CD4-positive, alpha-beta memory T cell (primary cell): Measurements from ENCODE around the gene FAF1. TPM values are rescaled to one million over a fixed set of nuclear protein-coding genes. Genes with fewer than 3 reads are reported as not detected.

ENCODE experiments used
- CTCF ChIA-PET: fragments of 350-600 bp; sonication (Branson Sonifier 250); formaldehyde crosslinking; loops from one replicate; lab custom pipeline; 2021; ENCODE audit warnings: inconsistent platforms; ENCODE audit not compliant: partially characterized antibody; lab: Charles Lee
- POLR2A ChIA-PET: fragments of 350-600 bp; sonication (Branson Sonifier 250); formaldehyde crosslinking; loops from one replicate; lab custom pipeline; 2021; ENCODE audit not compliant: partially characterized antibody; lab: Charles Lee
- DNase-seq, 5 donors: peaks; one replicate each; pipeline versions ENCODE4 v3.0.0 to v3.0.0-alpha.2; 2020 to 2022; ENCODE audit warnings: mixed read lengths in 1 of 5
- H3K27ac ChIP-seq: one replicate; pipeline ENCODE4 v1.7.0; 2013; ENCODE audit warnings: low read depth, low read length
- H3K27me3 ChIP-seq: 2 replicates; pipeline ENCODE4 v1.7.0; 2013; ENCODE audit warnings: mild to moderate bottlenecking, low read length, moderate library complexity; ENCODE audit not compliant: insufficient read depth
- H3K36me3 ChIP-seq: 2 replicates; pipeline ENCODE4 v1.7.0; 2013; ENCODE audit warnings: mild to moderate bottlenecking, low read length, moderate library complexity; ENCODE audit not compliant: insufficient read depth
- H3K4me1 ChIP-seq: 2 replicates; pipeline ENCODE4 v1.7.0; 2013; ENCODE audit warnings: mild to moderate bottlenecking, low read length, moderate library complexity; ENCODE audit not compliant: insufficient read depth
- H3K4me3 ChIP-seq, 2 donors: one replicate each; pipeline ENCODE4 v1.7.0; 2013; ENCODE audit warnings: low read length in 2 of 2, mild to moderate bottlenecking in 1 of 2
- H3K9me3 ChIP-seq, 2 donors: one replicate each; pipeline ENCODE4 v1.7.0; 2013; ENCODE audit warnings: low read length in 2 of 2, control low read depth in 1 of 2; ENCODE audit not compliant: control insufficient read depth in 1 of 2
- H3K27ac Mint-ChIP-seq, 7 donors: one replicate each; pipeline ENCODE4 v1.8.0; 2020 to 2021; ENCODE audit warnings: mixed read lengths in 7 of 7, mild to moderate bottlenecking in 6 of 7, inconsistent platforms in 3 of 7, moderate library complexity in 3 of 7
- H3K27me3 Mint-ChIP-seq, 2 donors: one replicate each; pipeline ENCODE4 v1.8.0; 2020 to 2021; ENCODE audit warnings: mixed read lengths in 2 of 2
- H3K36me3 Mint-ChIP-seq, 2 donors: one replicate each; pipeline ENCODE4 v1.8.0; 2020 to 2021; ENCODE audit warnings: mixed read lengths in 2 of 2, inconsistent platforms in 1 of 2, mild to moderate bottlenecking in 1 of 2
- H3K4me1 Mint-ChIP-seq, 4 donors: one replicate each; pipeline ENCODE4 v1.8.0; 2020 to 2021; ENCODE audit warnings: mixed read lengths in 4 of 4, mild to moderate bottlenecking in 1 of 4
- H3K4me3 Mint-ChIP-seq, 8 donors: one replicate each; pipeline ENCODE4 v1.8.0; 2020 to 2021; ENCODE audit warnings: mixed read lengths in 8 of 8, mild to moderate bottlenecking in 7 of 8, moderate library complexity in 6 of 8, inconsistent platforms in 3 of 8
- H3K9me3 Mint-ChIP-seq, 8 donors: one replicate each; pipeline ENCODE4 v1.8.0; 2020 to 2021; ENCODE audit warnings: mixed read lengths in 8 of 8, mild to moderate bottlenecking in 5 of 8, inconsistent platforms in 3 of 8, moderate library complexity in 1 of 8
- intact Hi-C: fragments of 100-400 bp; cut with micrococcal nuclease; formaldehyde crosslinking; loops from one replicate; pipeline ENCODE4 v1.15.1; 2023
- polyA plus RNA-seq, 2 donors: library from polyadenylated mRNA; unstranded; fragments of 300-500 nt; fragmentation: Illumina TruSeq; gene quantifications; one replicate each; pipeline ENCODE4 v1.2.3, GENCODE V29; 2021
- total RNA-seq, 2 experiments: library from RNA; stranded (reverse); gene quantifications; one replicate each; pipeline ENCODE4 v1.2.3, GENCODE V29; 2021

Gene FAF1
- total and polyA plus RNA-seq, 4 experiments from 2014 or later: 36.0 to 60.2 (median 53.9) TPM

GRCh38 chr1:50419907-50420677, 540.0 kb downstream of the FAF1 start:
- intact Hi-C loops: no loop called here
- H3K27ac ChIP-seq: no peak overlapping the region
- no peaks in the 10 kb centered on the region for H3K36me3 ChIP-seq
- POLR2A ChIA-PET: no interaction called here
- H3K9me3 Mint-ChIP-seq: peaks cover 0 to 4% (median 0%) of the 10 kb centered on the region in 8 donors
- peaks cover 0 to 3% of the 10 kb centered on the region in 2 donors for H3K36me3 Mint-ChIP-seq
- no peak for DNase-seq
- H3K4me3 Mint-ChIP-seq: peak overlapping the region in 7 of 8 donors; percentile 14 to 75 (median 53)
- H3K4me1 ChIP-seq: peaks cover 23% of the 10 kb centered on the region
- CTCF ChIA-PET: no interaction called here
- H3K27ac Mint-ChIP-seq: peak overlapping the region in 1 of 7 donors; percentile 59
- H3K4me3 ChIP-seq: no peak overlapping the region
- H3K27me3 Mint-ChIP-seq: peaks cover 50 to 57% of the 10 kb centered on the region in 2 donors
- H3K27me3 ChIP-seq: peaks cover 37% of the 10 kb centered on the region
- H3K4me1 Mint-ChIP-seq: peaks cover 30 to 68% (median 53%) of the 10 kb centered on the region in 4 donors
- no peaks in the 10 kb centered on the region for H3K9me3 ChIP-seq

GRCh38 chr1:50419192-50419906, 540.7 kb downstream of the FAF1 start:
- Histone ChIP-seq H3K27me3 (peaks cover 34% of the 10 kb centered on the region), H3K27ac (no peak overlapping the region), H3K36me3 (no peaks in the 10 kb centered on the region), H3K4me3 (no peak overlapping the region), H3K9me3 (no peaks in the 10 kb centered on the region), H3K4me1 (peaks cover 16% of the 10 kb centered on the region)
- DNase-seq: no peak
- H3K9me3 Mint-ChIP-seq: peaks cover 0 to 4% (median under 1%) of the 10 kb centered on the region in 8 donors
- H3K27me3 Mint-ChIP-seq: peaks cover 51 to 59% of the 10 kb centered on the region in 2 donors
- H3K4me1 Mint-ChIP-seq: peaks cover 25 to 60% (median 46%) of the 10 kb centered on the region in 4 donors
- peak overlapping the region in 5 of 8 donors; percentile 3 to 75 (median 61) for H3K4me3 Mint-ChIP-seq
- H3K36me3 Mint-ChIP-seq: peaks cover 0 to 3% of the 10 kb centered on the region in 2 donors
- ChIA-PET POLR2A (no interaction called here), CTCF (no interaction called here)
- intact Hi-C loops: no loop called here
- peak overlapping the region in 1 of 7 donors; percentile 59 for H3K27ac Mint-ChIP-seq

GRCh38 chr1:50418600-50419109, 541.4 kb downstream of the FAF1 start:
- Mint-ChIP-seq H3K36me3 (no peaks in the 10 kb centered on the region), H3K9me3 (peaks cover 0 to 7% (median 2%) of the 10 kb centered on the region in 8 donors), H3K27me3 (peaks cover 52 to 61% of the 10 kb centered on the region in 2 donors), H3K27ac (no peak overlapping the region), H3K4me3 (peak overlapping the region in 2 of 8 donors; percentile 30 to 39), H3K4me1 (peaks cover 23 to 53% (median 41%) of the 10 kb centered on the region in 4 donors)
- intact Hi-C loops: no loop called here
- Histone ChIP-seq H3K27me3 (peaks cover 32% of the 10 kb centered on the region), H3K36me3 (no peaks in the 10 kb centered on the region), H3K4me1 (peaks cover 14% of the 10 kb centered on the region), H3K27ac (no peak overlapping the region), H3K9me3 (no peaks in the 10 kb centered on the region), H3K4me3 (no peak overlapping the region)
- ChIA-PET CTCF (no interaction called here), POLR2A (no interaction called here)
- no peak for DNase-seq

- no peak for DNase-seq
- no peaks in the 10 kb centered on the region for H3K36me3 Mint-ChIP-seq
- CTCF ChIA-PET: no interaction called here
Observed at GRCh38 chr1:50417946-50418599, 542.0 kb downstream of the FAF1 start.

GRCh38 chr1:50417507-50417906, 542.6 kb downstream of the FAF1 start:
- intact Hi-C loops: no loop called here
- Histone ChIP-seq H3K9me3 (no peaks in the 10 kb centered on the region), H3K27me3 (peaks cover 30% of the 10 kb centered on the region), H3K4me1 (peaks cover 4% of the 10 kb centered on the region), H3K36me3 (no peaks in the 10 kb centered on the region), H3K4me3 (no peak overlapping the region), H3K27ac (no peak overlapping the region)
- CTCF ChIA-PET: no interaction called here
- no peak overlapping the region for H3K27ac Mint-ChIP-seq
- H3K9me3 Mint-ChIP-seq: peaks cover 0 to 13% (median 5%) of the 10 kb centered on the region in 8 donors
- peak overlapping the region in 2 of 8 donors; percentile 3 to 16 for H3K4me3 Mint-ChIP-seq
- POLR2A ChIA-PET: no interaction called here
- peaks cover 23 to 42% (median 32%) of the 10 kb centered on the region in 4 donors for H3K4me1 Mint-ChIP-seq
- peaks cover 54 to 60% of the 10 kb centered on the region in 2 donors for H3K27me3 Mint-ChIP-seq
- no peak for DNase-seq
- no peaks in the 10 kb centered on the region for H3K36me3 Mint-ChIP-seq

More at GRCh38 chr1:50417946-50418599, 542.0 kb downstream of the FAF1 start:
- Histone ChIP-seq H3K36me3 (no peaks in the 10 kb centered on the region), H3K27ac (no peak overlapping the region), H3K27me3 (peaks cover 32% of the 10 kb centered on the region), H3K4me3 (no peak overlapping the region), H3K4me1 (peaks cover 8% of the 10 kb centered on the region), H3K9me3 (no peaks in the 10 kb centered on the region)
- peaks cover 0 to 8% (median 4%) of the 10 kb centered on the region in 8 donors for H3K9me3 Mint-ChIP-seq
- H3K4me1 Mint-ChIP-seq: peaks cover 23 to 47% (median 37%) of the 10 kb centered on the region in 4 donors
- H3K27ac Mint-ChIP-seq: no peak overlapping the region
- H3K27me3 Mint-ChIP-seq: peaks cover 55 to 62% of the 10 kb centered on the region in 2 donors
- peak overlapping the region in 3 of 8 donors; percentile 17 to 42 (median 30) for H3K4me3 Mint-ChIP-seq
- POLR2A ChIA-PET: no interaction called here
- intact Hi-C loops: no loop called here

- H3K4me1 ChIP-seq: peaks cover 4% of the 10 kb centered on the region
- H3K4me3 ChIP-seq: no peak overlapping the region
- DNase-seq: no peak
- peaks cover 23% of the 10 kb centered on the region for H3K27me3 ChIP-seq
- Mint-ChIP-seq H3K27ac (no peak overlapping the region), H3K4me3 (peak overlapping the region in 3 of 8 donors; percentile 13 to 63 (median 31)), H3K9me3 (peaks cover 0 to 16% (median 5%) of the 10 kb centered on the region in 8 donors), H3K27me3 (peaks cover 52 to 53% of the 10 kb centered on the region in 2 donors), H3K4me1 (peaks cover 17 to 35% (median 26%) of the 10 kb centered on the region in 4 donors), H3K36me3 (no peaks in the 10 kb centered on the region)
- H3K27ac ChIP-seq: no peak overlapping the region
- no peaks in the 10 kb centered on the region for H3K9me3 ChIP-seq
- POLR2A ChIA-PET: no interaction called here
- CTCF ChIA-PET: no interaction called here
- intact Hi-C loops: no loop called here
- H3K36me3 ChIP-seq: no peaks in the 10 kb centered on the region
Observed at GRCh38 chr1:50416553-50417453, 543.3 kb downstream of the FAF1 start.
